D341Med (cell line): ENCODE data around the gene BCAS4.
"Not testable (repeated sequence)": the region's sequence is repeated elsewhere in the genome, so short reads cannot be mapped to it uniquely, and the experiment has no call there.

Experiments
- DNase-seq: peaks from one replicate; pipeline ENCODE4 v3.0.0; 2012; ENCODE audit warnings: low spot score

Gene BCAS4

DNA sequence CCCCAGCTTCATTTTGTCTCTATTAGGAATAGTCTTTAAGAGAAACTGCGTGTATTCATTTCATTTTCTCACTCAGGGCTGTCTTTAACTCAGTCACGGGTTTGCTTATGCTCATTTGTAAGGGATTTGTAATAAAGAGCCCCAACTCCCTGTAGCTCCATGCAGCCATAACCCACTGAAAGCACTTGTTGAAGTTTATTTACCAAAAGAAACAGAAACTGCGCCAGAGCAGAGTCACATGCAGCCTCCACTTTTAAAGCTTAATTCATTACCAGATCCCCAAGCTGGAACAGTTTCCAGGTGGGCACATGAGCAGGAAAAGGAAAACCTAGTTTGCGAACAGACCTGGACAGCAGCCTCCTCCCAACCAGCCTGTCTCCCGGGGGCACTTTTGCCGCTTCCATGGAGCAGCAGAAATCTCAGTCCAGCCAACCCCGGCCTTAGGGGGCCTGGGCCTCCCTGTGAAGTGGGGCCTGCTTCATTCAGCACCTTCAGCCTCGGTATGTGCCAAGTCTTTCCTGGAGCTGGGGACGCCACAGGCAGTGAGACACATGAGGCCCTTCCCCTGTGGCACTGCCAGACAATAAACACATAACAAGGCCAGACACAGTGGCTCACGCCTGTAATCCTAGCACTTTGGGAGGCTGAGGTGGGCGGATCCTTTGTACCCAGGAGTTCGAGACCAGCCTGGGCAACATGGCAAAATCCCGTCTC is 4.5 kb downstream of the BCAS4 start:
- no peak for DNase-seq

DNA sequence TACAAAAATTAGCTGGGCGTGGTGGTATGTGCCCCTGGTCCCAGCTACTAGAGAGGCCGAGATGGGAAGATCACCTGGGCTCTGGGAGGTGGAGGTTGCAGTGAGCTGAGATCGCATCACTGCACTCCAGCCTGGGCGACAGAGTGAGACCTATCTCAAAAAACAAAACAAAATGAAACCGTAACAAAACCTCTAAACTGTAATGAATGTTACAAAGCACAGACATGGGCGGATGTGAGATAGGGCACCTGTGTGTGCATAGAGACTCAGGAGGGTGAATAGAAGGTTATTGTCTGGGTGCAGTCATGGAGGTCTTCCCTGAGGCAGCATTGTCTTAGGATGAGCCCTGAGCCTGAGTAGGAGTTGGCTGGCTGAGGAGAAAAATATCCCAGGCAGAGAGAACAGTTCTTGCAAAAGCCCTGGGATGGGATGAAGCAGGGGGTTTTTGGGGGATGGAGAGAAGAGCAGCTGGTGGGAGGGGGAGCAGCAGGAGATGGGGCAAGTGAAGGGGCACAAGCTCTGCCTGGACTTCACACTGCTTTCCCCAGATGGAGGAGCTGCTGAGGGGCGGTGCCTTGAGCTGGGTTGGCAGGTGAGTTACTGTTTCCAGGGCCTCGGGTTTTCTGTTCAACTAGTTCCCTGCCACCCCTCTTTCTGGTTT is 5.2 kb downstream of the BCAS4 start:
- DNase-seq = no peak

DNA sequence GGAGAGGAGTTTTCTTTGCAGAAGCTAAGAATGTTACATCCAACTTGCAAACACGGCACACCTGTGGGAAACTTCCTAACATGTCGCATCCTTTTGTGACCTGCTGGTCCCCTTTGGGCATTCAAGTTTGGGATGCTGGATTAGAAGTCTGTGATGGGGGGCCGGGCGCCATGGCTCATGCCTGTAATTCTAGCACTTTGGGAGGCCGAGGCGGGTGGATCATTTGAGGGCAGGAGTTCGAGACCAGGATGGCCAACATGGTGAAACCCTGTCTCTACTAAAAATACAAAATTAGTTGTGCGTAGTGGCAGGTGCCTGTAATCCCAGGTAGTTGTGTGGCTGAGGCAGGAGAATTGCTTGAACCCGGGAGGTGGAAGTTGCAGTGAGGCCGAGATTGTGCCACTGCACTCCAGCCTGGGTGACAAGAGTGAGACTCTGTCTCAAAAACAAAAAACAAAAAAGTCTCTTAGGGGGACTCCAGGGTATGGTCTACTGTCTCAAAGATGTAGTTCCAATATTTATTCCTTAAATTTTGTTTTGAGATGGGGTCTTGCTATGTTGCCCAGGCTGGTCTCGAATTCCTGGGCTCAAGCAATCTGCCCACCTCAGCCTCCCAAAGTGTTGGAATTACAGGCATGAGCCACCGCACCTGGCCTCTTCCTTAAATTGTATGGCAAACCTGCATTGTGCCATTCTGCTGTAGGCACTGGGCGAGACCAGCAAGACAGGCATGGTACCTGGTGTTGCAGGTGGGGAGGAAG is 6.3 kb downstream of the BCAS4 start:
- not testable (repeated sequence) for DNase-seq

DNA sequence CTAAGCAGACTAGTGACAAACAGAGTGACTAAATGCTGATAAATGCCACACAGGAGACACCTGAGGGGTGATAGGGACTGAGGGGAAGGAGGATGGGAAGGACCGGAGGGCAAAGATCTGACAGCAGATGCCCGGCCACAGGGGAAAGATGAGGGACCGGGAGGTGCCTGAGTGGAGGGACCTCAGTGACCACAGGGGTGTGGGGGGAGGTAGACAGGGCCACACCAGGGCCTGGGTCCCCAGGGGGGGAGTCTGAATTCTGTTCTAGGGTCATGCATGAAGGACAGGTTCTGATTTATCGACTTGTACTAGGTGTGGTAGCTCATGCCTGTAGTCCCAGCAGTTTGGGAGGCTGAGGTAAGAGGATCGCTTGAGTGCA is 6.9 kb downstream of the BCAS4 start:
- no peak for DNase-seq

DNA sequence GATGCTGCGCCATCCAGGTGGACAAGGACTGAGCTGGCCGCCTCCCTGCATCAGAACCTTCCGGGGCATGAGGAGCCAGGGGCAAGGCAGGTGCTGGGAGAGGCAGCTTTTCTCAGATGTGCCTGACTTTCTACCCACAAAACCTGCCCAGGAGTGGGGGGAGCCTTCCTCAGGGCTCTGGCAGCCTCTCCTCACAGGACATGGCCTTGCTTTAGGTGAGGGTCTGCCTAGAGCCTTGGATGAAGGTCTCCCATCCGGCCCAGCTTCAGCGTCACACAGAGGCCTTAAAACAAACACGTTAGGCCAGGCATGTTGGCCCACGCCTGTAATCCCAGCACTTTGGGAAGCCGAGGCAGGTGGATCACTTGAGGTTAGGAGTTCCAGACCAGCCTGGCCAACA is 7.4 kb downstream of the BCAS4 start:
- no peak for DNase-seq

DNA sequence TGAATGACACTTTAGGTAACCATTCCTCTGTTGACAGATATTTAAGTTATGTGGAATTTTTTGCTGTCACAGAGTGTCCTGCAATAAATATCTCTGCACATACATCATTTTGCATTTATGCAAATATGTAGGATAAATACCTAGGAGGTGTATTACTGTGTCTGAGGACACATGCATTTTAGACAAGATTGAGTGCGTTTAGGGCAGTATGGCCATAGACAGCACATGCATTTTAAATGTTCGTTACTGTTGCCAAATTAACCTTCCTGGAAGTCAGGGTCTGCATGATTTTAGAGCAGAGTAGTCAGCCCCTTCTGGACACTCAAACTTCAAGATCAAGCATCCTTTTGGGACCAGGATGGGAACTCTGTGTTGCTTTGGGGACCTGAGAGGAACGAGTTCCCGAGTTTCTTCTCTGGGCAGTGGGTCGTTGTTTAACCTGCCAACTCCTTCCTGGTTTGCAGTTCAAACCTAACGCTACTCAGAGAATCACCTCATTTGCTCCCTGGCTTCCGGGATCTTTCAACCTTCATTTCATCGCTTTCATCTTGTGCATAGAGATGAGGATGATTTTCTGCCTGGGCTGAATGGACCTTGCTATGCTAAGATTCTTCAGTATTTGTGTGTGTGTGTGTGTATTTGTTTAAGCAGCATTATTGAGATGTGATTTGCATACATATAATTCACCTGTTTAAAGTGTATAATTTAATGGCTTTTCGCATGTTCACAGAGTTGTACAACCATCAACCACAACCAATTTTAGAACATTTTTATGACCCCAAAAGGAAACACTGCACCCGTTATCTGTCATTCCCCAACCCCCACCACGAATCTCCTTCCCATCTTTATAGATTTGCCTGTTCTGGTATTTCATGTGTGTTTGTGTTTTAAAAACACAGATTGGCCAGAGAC is 9.8 kb downstream of the BCAS4 start:
- DNase-seq = no peak

DNA sequence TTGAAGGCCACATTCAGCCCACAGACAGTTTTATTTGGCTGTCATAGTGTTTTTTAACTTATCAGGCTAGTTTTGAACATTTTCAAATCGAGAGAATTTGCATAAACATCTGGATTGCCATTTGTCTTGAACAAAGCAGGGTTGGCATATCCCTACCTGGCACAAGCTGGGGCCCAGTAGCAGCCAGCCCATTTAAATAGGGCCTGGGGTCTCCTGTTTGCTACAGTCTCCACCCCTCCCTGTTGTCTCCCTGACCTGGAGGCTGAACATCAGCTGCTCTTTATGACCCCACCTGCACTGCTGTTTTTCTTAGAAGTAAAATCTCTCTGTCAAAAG is 10.5 kb downstream of the BCAS4 start:
- no peak for DNase-seq

DNA sequence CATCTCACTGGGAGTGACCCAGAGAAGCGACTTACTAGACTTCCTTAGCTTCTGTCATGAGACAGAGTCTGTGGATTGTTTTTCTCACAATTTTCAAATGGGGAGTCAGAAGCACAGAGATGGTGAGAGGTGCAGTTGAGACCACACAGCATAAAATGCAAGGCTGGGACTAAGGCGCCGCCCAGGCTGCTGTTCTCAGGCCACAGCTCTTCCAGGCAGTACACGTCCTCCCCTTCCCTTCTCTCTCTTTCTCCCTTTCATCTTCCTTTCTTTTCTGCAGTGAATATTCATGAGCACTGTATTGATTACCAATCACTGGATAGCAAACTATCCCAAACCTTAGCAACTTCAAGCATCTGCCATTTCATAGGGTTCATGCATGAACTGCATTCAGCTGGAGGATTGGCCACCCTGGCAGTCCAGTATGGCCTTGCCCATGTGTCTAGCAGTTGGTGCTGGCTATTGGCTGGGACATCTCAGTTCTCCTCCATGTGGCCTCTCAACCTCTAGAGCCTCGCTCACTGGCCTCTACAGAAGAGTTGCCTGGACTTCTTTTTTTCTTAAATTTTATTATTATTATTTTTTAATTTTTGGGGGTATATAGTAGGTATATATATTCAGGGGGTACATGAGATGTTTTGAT is 11.4 kb downstream of the BCAS4 start:
- no peak for DNase-seq

DNA sequence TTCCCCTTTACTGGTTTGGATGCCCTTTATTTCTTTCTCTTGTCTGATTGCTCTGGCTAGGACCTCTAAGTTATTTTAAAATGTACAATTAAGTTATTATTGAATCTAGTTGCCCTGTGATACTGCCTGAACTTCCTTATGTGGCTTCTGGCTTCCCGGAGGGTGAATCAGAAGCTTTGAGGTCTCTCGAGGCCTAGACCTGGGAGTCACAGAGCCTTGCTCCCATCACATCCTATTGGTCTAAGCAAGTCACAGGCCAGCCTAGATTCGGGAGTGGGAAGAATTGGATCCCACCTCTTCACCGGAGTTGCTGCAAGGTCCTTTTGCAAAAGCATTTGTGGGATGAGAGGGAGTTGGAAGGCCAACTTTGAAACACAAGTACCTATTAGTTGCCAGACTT is 15.2 kb downstream of the BCAS4 start:
- DNase-seq = no peak

DNA sequence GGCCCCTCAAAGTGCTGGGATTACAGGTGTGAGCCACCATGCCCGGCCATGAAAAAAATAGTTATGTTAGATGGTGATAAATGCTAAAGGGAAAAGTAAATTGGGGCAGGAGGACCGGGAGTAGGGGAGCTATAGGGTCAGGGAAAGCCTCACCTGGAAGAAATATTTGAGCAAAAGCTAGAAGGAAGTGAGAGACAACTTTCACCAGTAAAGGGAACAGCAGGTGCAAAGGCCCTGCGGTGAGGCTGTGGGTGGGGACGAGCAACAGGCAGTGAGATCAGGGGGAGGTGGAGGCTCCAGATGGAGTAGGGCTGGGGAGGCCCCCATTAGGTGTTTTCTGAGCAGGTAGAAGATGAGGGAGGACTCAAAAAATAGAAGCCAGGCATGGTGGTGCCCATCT is 16.0 kb downstream of the BCAS4 start:
- no peak for DNase-seq

DNA sequence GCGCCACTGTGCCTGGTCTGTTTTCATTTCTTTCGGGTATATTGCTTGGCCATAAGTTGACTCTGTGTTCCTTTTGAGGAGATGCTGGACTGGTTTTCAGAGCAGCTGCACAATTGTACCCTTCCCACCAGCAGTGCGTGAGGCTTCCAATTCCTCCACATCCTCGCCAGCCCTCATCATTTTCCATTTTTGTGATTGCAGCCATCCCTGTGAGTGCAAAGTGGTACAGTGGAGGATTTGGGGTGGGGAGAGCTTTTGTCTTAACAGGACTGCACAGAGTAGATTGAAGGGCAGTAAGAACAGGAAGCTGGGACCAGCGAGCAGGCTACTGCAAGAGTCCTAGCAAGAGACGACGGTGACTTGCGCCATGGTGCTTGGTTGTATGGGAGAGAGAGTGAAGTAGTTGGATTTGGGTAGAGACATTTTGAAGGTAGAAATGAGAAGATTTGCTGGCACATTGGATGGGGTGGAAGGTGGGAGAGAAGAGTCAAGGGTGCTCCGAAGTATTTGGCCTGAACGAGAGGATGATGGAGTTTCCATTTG is 18.3 kb downstream of the BCAS4 start:
- DNase-seq = no peak

DNA sequence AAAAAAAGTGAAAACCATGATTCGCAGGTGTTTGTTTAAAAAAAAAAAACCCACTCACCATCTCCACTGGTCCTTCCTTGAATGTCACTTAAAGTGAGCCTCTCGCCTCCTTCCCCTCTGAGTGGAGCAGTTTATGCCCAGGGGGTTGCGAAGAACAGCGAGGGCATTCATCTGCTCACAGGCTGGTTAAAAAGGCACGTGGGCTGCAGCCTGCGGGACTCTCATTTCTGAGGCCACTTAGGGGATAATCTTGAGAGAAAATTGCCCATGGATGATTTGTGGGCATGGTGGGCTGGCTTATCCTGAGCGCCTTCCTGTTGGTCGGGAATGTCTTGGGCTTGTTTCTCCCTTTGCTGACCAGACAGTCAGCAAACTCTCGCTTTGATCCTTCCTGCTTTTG is 18.9 kb downstream of the BCAS4 start:
- DNase-seq = no peak

DNA sequence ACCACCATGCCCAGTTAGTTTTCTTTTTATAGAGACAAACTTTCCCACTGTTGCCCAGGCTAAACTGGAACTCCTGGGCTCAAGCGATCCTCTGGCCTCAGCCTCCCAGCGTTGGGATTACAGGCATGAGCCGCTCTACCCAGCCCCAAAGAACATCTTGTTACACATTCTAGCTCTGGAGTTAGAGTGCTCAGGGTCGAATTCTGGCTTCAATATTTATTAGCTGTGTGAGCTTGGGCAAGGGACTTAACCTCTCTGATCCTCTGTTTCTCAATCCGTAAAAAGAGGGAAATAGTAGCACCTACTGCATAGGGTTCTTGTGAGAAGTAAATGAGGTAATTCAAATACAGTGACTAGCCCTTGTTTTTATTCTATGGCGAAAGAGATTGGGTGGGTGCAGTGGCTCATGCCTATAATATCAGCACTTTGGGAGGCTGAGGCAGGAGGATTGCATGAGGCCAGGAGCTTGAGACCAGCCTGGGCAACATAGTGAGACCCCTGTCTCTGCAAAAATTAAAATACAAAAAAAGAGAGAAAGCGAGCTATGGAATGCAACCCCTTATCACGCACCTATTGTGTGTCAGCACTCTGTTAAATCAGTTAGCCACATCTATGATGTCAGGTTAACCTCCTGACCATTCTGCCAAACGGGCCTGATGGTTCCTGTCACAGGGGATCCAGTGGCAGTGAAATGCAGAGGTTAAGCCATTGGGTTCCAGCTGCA is 19.7 kb downstream of the BCAS4 start:
- DNase-seq = no peak

DNA sequence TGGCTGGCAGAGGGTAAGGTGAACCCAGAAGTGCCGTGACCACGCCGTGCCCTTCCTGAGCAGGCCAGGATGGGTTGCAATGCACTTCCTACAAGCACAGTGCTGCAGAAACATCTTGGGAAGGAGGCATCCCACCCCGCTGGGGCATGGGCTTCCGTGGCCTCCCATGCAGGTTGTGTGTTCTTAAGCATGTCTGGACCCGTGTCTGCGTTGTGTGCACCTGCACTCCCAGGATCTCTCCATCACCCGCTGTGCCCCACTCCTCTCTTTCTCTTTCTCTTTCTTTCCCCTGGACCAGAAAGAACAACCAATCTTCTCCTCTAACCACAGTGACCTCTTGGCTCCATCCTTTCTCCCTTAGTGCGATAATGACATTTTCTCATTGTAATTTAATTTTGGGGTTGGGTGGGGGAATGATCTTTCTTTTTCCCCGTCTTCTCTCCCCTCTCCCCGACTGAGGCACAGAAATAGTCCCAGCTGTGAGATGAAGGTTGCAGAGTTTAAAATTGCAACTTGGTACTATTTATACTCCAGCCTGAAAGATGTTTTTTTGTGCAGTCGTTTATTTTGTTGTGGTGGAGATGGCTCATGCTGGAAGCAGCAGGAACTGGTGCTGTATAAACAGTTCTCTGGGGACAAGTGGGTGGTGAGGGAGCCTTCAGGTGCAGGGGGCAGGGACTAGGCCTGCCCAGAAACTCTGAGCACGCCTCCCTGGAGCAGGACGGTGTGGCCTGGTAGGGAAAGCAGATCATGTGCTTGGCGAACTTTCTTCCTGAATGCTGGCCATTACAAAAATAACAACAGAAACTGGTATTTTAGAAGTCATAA is 20.5 kb downstream of the BCAS4 start:
- DNase-seq = no peak

DNA sequence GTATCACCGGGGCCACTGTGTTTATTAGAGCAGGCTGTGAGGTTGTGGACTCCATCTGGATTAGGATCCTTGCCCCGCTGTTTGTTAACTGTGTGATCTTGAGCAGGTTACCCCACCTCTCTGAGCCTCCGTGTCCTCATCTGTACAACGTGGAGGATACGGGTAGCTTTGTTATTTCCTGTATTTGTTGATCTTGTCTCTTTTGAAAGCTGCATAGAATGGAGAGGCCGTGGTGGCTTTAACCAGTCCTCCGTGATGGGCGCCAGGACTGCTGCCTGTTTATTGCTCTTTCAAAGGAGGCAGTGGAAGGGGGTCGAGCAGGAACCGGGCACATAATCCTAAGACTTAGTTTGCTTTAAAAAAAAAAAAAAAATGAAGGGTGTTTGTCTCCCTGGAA is 22.9 kb downstream of the BCAS4 start:
- no peak for DNase-seq

DNA sequence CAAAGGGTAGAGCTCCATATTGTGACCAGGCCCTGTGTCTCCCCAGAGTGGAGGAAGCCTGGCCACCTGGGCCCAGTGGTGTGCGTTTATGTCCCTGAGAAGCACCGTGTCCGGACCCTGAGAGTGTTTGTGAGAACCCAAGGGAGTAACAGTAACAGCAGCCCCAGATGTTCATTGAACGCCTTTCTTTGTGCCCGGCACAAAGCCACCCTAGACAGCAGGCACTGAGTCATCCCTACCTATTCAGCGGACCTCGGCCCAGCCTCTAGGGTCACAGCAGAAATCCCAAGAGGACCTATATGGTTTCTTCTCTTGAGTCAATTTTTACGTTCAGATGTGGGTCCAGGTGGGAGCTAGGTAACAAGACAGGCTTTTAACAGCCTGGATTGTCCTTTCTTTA is 24.5 kb downstream of the BCAS4 start:
- DNase-seq = no peak

DNA sequence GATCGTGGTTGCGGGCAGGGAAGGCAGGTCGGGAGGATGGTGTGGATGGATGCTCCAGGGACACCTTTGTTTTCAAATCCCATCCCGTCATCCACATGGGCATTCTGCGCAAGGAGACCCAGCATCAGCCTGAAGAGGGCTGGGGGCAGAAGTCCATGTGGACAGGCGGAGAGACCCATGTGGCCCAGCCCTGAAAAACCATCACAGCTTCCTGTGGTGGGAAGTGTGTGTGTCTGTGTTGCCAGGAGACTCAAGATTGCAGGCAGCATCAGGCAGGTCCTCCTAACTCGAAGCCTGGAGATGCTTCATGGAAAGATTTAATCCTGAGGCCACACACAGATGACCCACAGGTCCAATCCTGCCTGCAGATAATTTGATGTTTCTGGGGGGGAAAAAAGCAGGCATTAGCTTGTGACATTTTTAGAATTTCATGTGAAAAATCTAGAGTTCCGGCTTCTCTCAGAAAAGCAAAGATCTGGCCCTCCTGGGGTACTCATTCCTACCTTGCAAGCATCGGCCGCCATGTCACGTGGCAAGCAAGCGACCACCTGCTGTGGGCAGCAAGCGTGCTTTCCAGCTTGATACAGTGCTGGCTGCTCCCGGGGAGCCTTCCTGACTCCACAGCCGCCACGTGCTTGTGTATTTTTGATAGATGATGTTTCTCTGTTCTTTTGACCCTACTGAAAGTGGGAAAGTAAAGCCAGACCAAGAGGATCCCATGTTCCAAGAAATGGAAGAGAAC is 25.8 kb downstream of the BCAS4 start:
- DNase-seq = no peak

DNA sequence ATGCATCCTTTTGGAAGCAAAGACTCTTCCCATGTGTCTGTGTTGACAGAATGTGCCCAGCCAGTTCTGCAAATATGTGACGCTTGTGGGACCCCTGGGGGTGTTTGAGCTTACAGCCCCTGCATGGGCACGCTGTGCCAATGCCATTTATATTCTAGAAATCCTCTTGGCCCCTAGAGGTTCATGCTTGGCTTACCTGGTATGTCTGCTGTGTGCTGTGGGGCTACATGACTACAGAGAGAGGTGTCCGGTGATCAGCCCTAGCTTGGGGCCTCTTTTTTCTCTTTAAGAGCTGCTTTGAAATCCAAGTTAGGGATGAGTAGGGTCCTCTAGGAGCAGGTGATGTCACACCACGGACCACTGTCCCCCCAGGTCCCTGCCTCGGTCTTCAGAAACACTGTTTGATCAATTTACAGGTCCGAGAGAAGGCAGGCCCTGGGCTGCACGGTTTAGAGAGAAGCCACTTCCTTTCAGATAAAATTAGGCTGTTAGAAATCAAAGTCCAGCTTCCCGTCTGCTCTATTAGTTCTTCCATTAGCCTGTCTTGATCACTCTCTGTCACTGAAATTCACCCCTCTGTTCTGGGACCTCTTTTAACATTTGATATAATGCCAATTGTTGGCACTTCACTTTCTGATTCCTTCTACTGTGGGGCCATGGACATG is 26.5 kb downstream of the BCAS4 start:
- DNase-seq = no peak

DNA sequence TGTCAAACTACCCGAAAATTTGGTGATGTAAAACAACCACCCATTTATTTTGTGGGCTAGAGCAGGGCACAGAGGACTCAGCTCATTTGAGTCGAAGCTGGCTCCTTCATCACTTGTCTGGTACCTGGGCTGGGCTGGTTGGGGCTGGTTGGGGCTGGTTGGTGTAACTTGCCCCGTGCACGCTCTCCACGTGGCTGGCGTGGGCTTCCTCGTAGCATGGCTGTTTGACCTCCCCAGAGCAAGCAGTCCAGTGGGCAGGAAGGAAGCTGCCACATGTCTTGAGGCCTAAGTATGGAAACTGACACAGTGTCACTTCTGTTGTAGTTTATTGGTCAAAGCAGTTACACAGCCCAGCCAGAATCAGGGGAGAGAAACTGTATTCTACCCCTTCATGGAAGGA is 27.1 kb downstream of the BCAS4 start:
- no peak for DNase-seq
